ENCODE measurements around the gene ETS2. TPM values are rescaled to one million over a fixed set of nuclear protein-coding genes. Genes with fewer than 3 reads are reported as not detected.

ETS2 gene
- total RNA-seq, 1 experiment from 2014 or later, result 132 TPM

- no TSS peak for BruUV-seq (replicated peaks)
- no peak for DNase-seq (ENCODE audit: low read depth, low spot score)
Measured at GRCh38 chr21:38859852-38860251, 54.1 kb downstream of the ETS2 start.

GRCh38 chr21:38861056-38861455 lies 55.3 kb downstream of the ETS2 start:
- ChIA-PET CTCF (no interaction called here), POLR2A (no interaction called here)
- in situ Hi-C loops (cut with HindIII; ENCODE audit: low pct_unique_long_range_greater_than_20kb, low sequenced_read_pairs), result no loop called here
- no TSS peak for BruUV-seq (replicated peaks)
- DNase-seq (ENCODE audit: low read depth, low spot score), result no peak
- no peak for TF ChIP-seq TCF7L2 (IDR thresholded peaks at IDR 0.05; ENCODE audit: low read depth, low read length)
- TF ChIP-seq CTCF (IDR thresholded peaks at IDR 0.05), result no peak
- TF ChIP-seq, protein P1, sequence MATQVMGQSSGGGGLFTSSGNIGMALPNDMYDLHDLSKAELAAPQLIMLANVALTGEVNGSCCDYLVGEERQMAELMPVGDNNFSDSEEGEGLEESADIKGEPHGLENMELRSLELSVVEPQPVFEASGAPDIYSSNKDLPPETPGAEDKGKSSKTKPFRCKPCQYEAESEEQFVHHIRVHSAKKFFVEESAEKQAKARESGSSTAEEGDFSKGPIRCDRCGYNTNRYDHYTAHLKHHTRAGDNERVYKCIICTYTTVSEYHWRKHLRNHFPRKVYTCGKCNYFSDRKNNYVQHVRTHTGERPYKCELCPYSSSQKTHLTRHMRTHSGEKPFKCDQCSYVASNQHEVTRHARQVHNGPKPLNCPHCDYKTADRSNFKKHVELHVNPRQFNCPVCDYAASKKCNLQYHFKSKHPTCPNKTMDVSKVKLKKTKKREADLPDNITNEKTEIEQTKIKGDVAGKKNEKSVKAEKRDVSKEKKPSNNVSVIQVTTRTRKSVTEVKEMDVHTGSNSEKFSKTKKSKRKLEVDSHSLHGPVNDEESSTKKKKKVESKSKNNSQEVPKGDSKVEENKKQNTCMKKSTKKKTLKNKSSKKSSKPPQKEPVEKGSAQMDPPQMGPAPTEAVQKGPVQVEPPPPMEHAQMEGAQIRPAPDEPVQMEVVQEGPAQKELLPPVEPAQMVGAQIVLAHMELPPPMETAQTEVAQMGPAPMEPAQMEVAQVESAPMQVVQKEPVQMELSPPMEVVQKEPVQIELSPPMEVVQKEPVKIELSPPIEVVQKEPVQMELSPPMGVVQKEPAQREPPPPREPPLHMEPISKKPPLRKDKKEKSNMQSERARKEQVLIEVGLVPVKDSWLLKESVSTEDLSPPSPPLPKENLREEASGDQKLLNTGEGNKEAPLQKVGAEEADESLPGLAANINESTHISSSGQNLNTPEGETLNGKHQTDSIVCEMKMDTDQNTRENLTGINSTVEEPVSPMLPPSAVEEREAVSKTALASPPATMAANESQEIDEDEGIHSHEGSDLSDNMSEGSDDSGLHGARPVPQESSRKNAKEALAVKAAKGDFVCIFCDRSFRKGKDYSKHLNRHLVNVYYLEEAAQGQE (IDR thresholded peaks at IDR 0.05; ENCODE audit: insufficient read depth in 1 of 2, low read depth in 2 of 2, low read length in 1 of 2), result no peak
- TF ChIP-seq POLR2AphosphoS5 (IDR thresholded peaks at IDR 0.05; ENCODE audit: low read depth, low read length), result no peak
- TF ChIP-seq SIN3A (IDR thresholded peaks at IDR 0.05; ENCODE audit: borderline replicate concordance, insufficient read depth, low read depth, low read length), result no peak
- Histone ChIP-seq H3K4me1 (ENCODE audit: control insufficient read depth, insufficient read depth, low read length) (no peaks in the 10 kb centered on the region), H3K27ac (ENCODE audit: low read length) (no peak overlapping the region), H3K9me3 (ENCODE audit: control insufficient read depth, insufficient read depth, low read depth, low read length) (no peaks in the 10 kb centered on the region), H3K36me3 (ENCODE audit: control insufficient read depth, insufficient read depth, low read length) (no peaks in the 10 kb centered on the region), H3K4me3 (ENCODE audit: low read depth in 2 of 2, low read length in 2 of 2) (no peak overlapping the region), H3K27me3 (ENCODE audit: control insufficient read depth, insufficient read depth, low read length) (no peaks in the 10 kb centered on the region)
- intact Hi-C loops (cut with micrococcal nuclease; ENCODE audit: unreplicated experiment), result no loop called here
- no peak for ATAC-seq

More at GRCh38 chr21:38859852-38860251, 54.1 kb downstream of the ETS2 start:
- Histone ChIP-seq H3K27me3 (ENCODE audit: control insufficient read depth, insufficient read depth, low read length) (no peaks in the 10 kb centered on the region), H3K36me3 (ENCODE audit: control insufficient read depth, insufficient read depth, low read length) (no peaks in the 10 kb centered on the region; the same call in 1 of the 2 replicates), H3K4me1 (ENCODE audit: control insufficient read depth, insufficient read depth, low read length) (no peaks in the 10 kb centered on the region), H3K4me3 (ENCODE audit: low read depth in 2 of 2, low read length in 2 of 2) (no peak overlapping the region), H3K9me3 (ENCODE audit: control insufficient read depth, insufficient read depth, low read depth, low read length) (no peaks in the 10 kb centered on the region), H3K27ac (ENCODE audit: low read length) (no peak overlapping the region)
- ChIA-PET CTCF (no interaction called here), POLR2A (interaction anchor here (1.2 kb wide), 1 partner anchor 9 kb away, joined by 3 read pairs; no protein-coding TSS in a partner anchor)
- TF ChIP-seq, protein P1 (IDR thresholded peaks at IDR 0.05; ENCODE audit: insufficient read depth in 1 of 2, low read depth in 2 of 2, low read length in 1 of 2), result no peak
- TF ChIP-seq CTCF (IDR thresholded peaks at IDR 0.05) (no peak), TCF7L2 (IDR thresholded peaks at IDR 0.05; ENCODE audit: low read depth, low read length) (no peak), POLR2AphosphoS5 (IDR thresholded peaks at IDR 0.05; ENCODE audit: low read depth, low read length) (no peak), SIN3A (IDR thresholded peaks at IDR 0.05; ENCODE audit: borderline replicate concordance, insufficient read depth, low read depth, low read length) (no peak)
- in situ Hi-C loops (cut with HindIII; ENCODE audit: low pct_unique_long_range_greater_than_20kb, low sequenced_read_pairs), result no loop called here
- intact Hi-C loops (cut with micrococcal nuclease; ENCODE audit: unreplicated experiment), result no loop called here
- no peak for ATAC-seq
